Upper lobe of left lung (tissue), 4 donors: ENCODE measurements around the gene PDIA6.

Source experiments
- CTCF ChIP-seq, 6 experiments: fragments of 450-650 bp in 4 of 6; fragments of 200-600 bp in 2 of 6; sonication (generic) in 2 of 6; IDR thresholded peaks; one replicate each; pipeline ENCODE4 v1.5.1; 2016 to 2019; ENCODE audit warnings: antibody characterized with exemption in 6 of 6
- EP300 ChIP-seq, 4 donors: sonication (generic); formaldehyde crosslinking; IDR thresholded peaks; one replicate each; pipeline ENCODE4 v1.5.1; 2017; ENCODE audit warnings: antibody characterized with exemption in 4 of 4, control low read depth in 2 of 4
- POLR2A ChIP-seq, 4 donors: fragments of 450-650 bp; IDR thresholded peaks; one replicate each; pipeline ENCODE4 v1.5.1; 2016 to 2017; ENCODE audit warnings: antibody characterized with exemption in 4 of 4, mild to moderate bottlenecking in 2 of 4

GRCh38 chr2:10764896-10765295, 47.7 kb downstream of the PDIA6 start:
- no peak for TF ChIP-seq POLR2A (IDR thresholded peaks at IDR 0.05)
- no peak for TF ChIP-seq CTCF (IDR thresholded peaks at IDR 0.05)
- TF ChIP-seq EP300 (IDR thresholded peaks at IDR 0.05), result no peak
